HG03558 (cell line): ENCODE data around the gene DLST.

Source experiments
- ATAC-seq: cut with Tn5 transposase; IDR thresholded peaks from one replicate; pipeline ENCODE4 v1.9.1; 2021; ENCODE audit warnings: moderate number of reproducible peaks; ENCODE audit not compliant: unreplicated experiment; ENCODE audit errors: extremely low read depth

Gene DLST

DNA sequence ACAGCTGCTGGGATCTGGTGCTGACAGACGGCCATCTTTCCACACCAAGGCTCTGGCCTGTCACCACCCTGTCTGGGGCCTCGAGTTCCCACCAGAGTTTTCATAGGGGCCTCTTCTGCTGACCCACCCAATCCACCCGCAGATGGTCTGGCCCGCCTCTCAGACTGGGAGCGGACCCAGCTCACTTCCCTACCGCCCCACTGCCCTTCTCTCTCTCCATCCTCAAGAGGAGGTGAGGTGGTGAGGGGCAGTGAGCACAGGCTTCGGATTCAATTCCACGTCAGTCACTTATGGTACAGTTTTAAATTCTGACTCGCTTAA lies 53.6 kb downstream of the DLST start:
- no peak for ATAC-seq

DNA sequence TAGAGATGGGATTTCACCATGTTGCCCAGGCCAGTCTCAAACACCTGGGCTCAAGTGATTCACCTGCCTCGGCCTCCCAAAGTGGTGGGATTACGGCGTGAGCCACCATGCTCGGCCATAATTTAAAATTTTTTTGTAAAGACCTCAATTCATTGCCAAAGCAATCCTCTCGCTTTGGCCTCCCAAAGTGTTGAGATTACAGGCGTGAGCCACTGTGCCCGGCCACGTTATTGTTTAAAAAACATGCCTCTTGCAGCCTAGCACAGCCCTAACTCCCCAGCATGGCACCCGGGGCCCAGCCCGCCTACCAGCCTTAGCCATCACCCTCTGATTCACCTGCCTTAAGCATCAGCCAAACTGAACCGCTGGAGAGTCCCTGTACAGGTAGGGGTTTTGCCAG lies 54.4 kb downstream of the DLST start:
- no peak for ATAC-seq

DNA sequence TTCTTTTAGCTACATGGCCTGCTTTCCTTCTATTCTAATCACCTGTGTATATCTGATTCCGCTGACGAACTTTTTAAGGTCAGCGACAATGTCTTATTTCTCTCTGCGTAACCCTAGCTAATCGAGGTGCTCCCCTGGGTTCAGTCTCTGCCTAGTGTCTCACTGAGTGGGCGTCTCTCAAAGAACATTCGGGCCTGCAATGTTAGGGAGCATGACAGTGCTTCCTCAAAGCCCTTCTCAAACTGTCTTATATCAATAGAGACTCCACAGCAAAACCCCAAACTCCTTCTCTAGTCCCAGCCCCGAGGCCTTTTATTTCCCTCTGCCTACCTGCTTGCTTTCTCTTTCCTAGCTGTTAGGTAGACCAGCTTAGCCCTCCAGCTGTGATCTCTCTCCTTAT lies 55.0 kb downstream of the DLST start:
- no peak for ATAC-seq

DNA sequence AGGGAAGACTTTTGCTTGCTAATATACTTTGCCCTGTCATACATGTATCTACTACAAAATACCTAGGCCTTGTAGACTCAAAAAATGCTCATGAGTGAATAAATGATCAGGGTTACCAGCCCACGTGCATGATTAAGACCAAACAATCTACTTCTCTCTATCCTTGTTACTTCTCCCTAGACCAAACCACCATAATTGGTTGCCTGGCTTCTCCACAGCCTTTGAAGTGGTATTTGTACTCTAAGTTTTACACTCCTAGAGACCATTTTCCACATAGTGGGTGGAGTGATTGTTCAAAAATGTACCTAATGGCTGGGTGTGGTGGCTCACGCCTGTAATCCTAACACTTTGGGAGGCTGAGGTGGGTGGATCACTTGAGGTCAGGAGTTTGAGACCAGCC lies 55.5 kb downstream of the DLST start:
- no peak for ATAC-seq

DNA sequence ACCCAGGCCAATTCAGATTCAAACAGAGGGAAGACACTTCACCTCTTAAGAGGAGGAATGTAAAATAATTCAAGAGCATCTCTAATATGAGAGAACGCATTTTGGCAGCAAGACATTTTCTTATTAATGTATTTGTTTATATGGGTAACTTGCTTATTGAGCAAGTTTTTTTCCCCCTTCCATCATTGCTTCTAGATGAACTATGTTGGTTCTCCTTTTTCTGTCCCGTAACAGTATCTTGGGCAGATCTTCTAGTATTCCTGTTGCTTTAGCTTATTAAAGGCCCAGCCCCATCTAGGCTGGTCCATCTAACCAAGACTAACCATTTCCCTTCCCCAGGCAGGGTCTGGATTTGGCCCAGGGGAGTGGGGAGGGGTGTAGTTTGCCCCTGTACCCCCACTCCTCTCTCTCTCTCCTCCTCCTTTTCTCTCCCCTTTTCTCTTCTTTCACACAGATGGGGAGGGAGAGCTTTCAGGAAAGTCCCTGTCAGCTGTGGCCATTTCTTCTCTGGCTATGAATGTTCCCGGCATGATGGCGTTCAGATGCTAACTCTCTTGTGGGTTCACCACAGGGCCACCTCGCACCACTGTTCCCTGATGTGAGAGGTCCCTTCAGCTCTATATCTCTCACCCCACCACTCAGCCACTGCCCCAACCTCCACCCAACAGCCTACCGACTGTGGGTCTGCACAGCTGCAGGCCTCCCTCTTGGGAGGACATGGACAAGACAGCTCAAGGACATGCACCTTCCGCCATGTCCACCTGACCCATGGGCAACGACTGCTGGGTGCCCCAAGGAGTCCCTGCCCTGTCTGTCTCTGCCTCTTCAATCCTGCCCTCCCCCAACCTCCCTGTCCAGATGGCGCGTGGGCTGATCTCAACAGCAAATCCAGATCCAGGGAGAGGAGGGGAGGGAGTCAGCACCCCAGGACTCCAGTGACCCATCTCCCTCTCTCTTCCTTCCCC lies 57.1 kb downstream of the DLST start:
- no peak for ATAC-seq

DNA sequence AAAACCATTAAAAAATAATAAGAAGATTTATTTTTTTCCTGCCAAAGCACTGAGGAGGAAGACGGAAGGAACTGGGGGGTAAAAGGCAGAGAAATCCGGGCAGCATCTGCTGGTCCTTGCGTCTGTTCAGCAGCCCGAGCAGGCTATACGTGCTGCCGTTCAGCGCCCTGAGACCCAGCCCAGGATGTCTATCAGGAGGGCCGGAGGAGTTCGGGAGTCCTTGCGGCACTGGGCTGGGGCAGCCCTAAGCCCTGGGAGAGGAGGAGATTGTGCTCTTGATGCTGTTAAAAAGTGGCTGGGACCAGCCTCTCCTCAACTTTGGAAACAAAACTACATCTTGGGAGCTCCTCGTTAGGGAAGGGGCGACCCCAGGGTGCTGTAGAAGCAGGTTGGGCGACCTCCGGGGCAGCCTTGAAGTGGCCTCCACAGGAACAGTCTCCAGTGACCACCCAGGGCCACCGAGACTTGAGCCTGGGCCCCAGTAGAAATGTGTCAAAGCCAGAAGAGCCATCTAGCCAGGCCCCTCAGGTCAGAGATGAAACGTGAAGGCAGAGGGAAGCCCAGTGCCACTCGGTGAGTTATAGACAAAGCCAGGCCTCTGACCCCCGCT lies 59.3 kb downstream of the DLST start:
- no peak for ATAC-seq

DNA sequence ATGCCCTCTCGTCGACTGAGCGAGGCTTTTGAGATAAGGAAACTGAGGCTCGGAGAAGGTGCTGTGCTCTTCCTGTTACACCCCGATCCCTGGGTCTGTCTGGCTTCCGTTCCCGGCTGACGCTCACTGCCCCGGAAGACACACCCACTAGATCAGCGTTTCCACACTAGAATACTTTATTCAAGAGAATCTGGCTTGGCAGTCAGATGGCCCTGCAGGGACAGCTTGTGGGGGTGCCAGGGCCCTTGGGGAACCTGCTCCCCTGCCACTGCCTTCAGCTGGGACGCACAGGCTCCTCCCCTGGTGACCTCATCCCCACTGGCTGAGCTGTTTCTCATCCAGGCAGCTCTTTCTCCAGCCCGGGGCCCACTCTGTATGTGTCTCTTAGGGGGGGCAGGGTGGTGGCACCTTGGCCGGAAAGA lies 60.0 kb downstream of the DLST start:
- no peak for ATAC-seq

DNA sequence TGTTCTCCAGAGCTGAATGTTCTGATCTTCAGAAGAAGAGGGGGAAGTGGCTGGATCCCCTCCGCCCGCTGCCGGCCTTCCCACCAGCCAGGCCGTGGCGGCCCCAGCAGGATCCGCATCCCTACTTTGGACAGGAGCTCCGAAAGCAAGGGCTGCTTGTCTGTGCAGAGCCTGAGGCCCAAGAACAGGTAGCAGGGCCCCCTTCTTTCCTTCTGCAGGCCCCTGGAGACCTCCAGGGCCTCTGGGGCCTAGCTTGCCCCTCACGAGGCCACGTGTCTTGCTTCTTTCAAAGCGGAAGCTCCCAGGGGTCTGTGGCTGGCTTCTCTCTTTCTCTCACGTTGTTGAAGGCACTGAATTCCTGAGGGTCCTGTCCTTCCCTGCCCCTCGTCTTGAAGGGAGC lies 60.5 kb downstream of the DLST start:
- no peak for ATAC-seq

DNA sequence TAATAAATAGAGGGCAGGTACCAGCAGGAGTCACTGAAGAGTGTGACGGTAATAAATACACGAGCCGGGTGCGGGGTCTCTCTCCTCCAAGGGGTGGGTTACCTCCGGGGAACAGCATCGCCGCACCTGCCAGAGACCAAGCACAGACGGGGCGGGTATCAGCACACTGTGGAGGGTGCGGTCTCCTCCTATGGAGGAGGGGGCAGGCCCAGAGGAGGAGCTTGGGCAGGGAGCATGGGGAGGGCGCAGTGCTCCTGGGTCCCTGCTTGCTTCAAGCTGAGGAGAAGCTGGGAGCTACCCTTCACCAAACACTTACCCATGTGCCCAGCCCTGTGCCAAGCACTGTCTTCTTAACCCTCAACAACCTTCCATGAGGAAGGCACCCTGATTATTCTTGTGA lies 60.9 kb downstream of the DLST start:
- no peak for ATAC-seq

DNA sequence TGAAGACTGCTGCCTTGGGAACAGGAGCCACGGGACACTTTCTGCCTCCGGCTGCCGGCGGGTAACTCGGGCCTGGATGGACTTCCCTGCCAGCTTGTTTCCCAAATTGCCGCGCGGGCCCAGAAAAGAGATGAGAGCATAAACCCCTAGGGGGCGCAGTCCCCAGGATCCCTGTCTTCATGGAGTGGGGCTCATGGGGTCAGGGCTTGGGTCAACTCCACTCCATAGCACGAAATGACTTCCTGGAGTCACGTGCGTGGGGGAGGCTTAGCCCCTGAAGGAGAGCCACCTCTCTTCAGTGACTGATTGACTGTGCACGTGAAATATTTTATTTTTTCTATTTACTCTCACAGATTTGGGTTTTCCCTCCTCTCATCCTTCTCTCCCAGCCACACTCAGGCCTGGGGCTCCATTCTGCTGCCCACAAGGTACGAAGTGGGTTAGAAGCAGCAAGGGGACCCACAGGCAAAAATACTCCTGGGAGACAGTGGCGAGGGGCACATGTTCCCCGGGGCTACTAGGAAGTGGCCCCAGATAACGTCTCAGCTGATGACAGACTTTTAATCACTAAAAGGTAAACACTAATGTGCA lies 63.6 kb downstream of the DLST start:
- ATAC-seq = no peak

DNA sequence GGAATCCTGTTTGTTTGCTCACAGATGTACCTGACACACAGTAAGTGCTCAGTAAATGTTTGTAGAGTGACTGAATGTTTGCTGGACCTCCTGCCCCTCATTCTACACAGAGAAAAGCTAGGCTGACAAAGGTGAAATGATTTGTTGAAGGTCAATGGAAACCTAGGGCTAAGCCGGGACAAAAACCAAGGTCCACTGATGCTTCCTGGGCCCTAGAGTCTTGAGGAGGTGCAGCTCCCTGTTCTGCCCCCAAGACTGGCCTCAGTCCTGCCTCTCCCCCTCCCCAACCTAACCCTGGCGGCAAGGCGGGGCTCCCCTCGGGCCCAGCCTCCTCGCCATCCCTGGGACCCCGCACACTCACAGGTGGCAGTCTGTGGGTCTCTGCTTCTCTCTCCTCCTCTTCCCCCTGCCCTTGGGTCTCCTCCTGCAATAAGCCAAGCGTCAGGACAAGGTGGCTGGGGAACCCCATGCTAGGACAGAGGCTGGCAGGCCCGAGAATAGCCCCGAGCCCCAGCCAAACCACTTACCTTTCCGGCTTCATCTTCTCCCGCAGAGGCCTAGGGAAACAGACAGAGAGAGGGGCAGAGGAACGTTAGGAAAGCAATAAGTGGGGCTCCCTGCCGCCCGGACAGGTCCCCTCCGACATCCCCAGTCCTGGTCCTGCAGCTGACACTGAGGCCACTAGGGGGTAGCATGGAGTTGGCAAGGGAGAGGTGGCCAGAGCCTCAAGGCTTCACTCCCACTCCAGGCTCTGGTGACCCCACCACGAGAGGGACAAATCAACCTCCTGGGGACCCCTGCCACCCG lies 64.3 kb downstream of the DLST start:
- no peak for ATAC-seq

DNA sequence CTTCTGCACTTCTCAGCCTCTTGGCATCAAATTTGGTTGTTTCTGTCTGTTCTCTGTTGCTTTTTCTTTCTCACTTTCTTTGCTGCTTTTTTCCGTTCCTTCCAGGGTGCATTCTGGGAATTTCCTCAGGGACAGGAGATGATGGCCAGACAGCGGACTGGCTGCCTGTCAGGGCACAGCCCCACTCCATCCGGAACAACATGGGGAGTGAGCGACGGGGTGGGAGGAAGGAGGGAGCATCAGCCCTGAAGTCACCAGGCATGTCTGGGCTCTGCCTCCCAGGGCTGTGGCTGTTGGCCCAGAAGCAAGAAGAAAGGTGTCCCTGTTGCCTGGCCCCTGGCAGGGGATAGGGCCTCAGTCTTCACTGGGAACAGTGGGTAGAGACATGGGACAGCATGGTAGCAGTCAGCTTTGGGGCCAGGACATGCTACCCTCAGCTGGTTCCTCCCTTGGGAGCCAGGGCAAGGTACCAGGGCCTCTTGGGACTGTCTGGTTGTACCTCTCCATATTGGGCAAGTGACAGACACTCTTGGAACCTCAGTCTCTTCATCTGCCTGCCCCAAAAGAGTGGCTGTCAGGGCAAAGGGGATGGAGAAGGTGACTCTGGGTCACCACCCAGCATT lies 65.1 kb downstream of the DLST start:
- ATAC-seq = no peak

DNA sequence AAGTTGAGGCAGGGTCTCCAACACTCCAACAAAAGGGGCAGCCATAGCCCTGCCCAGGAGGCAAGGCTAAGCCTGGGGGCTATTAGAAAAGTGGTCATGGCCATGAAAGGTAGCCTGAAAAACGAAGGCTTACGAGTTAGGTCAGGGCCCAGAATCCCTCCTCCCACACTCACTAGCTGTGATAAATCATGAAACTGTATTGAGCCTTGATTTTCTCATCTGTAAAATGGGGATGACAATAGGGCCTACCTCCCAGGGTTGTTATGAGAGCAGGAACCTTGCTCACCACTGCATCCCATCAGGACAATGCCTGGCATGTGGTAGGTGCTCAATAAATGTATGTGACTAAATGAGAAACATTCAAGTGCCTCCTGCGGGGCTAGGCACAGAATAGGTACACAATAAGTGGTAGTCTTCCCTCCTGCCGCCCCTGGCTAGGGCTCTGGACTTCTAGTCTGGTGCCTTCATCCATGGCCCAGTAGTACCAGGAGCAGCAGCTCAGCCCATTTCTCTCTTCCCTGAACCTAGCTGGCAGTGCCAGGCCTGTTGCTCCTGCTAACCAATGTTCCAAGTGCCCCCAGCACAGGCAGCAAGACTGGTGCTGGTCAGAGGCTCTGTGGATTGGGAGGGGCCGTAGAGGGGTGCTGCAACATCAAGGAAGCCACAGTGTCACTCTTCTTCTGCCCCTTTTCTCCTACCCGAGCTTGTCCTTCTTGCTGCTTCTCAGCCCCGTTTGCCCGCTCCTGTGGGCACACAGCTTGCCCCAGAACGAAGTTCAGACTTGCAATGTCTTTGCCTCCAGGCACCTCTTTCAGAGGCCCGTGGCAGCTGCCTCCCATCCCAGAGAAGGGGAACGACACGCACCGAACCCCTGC lies 65.9 kb downstream of the DLST start:
- no peak for ATAC-seq

DNA sequence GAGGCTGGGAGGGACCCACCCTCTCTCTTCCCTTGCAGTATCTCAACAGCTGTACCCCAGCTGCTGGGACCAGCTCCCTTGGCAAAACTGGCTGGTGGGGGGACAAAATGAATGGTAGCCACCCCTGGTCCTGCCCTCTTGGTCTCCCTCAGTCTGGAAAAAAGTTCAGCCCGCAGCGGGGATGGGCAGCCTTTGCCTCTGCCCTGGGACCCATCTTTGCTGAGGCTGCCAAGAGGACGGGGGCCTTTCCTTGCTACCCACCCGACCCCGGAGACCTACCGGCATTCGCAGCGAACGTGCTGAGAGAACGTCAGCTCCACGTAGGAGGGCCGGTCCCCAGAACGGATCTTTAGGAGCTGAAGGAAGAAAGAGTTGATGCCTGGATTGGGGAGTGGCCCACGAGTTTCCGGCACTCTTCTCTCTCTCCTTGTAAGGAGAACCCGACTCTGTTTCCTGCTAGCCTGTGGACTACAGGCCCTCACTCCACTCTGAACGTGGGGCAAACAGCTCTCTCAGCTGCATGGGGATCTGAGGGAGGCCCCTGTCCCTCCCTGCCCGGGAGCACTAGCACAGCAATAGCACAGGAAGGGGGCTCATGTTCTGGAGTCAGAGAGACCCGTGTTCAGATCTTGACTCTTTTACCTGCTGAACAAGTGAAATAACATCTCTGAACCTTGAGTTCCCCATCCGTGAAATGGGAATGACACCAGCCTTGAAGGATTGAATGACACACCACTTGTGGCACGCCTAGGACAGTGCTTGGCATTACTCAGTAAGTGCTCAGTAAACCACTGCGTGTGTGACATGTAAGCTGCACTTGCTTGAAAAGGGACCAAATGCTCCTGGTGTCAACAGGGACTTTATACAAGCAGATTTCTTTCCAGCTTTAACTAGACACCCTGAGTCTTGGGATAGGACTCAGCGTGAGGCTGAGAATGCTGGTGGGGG lies 66.8 kb downstream of the DLST start:
- no peak for ATAC-seq

DNA sequence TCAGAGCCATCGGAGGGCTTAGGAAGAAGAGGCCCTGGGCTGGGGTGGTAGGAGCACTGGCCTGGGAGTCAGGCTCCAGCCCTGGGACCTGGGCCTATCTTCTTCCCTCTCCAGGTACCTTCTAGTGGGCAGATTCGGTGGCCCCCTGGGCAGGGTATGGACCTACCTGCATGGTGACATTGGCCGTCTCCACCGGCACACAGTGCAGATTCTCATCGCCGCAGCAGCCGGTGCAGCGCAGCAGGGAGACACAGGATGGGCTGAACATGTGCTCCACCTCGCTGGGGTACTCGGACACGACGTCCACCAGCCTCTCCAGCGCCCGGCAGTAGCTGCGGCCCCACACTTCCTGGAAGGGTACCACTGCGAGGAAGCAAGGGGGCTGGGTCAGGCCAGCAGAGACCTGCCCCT lies 67.5 kb downstream of the DLST start:
- no peak for ATAC-seq

DNA sequence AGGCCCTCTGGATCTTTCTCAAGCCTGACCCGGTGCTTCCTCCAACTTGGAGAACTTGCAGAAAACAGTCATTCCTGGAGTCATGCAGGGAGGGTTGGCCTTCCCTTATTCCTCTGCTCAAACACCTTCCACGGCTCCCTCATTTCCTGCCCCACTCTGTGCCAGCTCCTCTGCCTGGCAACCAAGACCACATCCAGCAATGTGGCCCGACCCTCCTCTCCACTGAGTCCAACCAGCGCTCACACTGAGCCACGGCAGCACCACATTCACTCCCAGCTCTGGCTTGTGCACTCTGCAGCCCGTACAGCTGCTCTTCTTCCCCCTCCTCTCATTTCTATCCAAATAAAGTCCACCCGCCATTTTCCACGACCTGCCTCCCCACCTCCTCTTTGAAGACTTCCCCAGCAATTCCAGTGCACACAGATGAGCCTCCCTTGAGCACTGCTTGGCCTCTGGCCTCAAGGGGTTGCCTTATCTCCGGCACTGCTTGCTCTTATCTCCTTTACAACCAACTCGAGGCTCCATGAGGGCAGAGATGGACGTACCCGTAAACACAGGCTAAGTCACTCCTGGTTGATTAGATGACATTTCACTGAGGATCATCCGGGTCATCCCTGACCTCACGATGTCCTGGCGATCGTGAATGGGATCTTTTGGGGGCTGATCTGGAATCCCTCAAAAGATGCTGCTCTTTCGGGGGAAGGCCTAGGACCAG lies 68.3 kb downstream of the DLST start:
- ATAC-seq = no peak

DNA sequence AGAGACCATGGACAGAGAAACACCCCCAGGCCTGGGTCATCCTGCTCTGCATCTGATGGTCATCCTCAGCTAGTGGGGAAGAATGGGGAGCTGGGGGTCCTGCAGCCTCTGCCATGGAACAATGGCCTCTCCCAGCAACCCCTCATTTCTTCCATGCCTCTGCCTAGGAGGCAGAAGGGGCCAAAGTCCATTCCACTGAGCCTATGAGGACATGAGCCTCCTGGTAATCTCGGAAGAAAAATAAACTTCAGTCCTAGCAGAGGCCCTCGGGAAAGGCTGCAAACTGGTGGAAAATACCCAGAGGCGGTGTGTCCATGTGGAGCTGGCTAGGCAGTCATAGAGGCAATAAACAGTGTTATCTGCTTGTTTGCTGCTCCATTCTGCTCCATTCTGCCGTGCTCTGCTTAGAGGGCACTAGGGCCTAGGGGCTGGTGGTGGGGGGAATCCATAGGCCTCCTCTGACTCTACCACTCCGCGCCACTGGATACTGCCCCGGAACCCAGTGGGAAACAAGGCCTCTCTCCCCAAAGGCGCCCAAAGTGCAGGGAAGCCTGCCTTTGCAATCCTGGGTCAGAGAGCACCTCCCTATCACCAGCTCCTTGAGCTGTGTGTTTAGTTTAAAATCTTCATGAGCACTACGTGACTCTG lies 69.2 kb downstream of the DLST start:
- ATAC-seq = no peak
